H9 (cell line): Measurements from ENCODE around the gene DAND5. TPM values are rescaled to one million over a fixed set of nuclear protein-coding genes. Genes with fewer than 3 reads are reported as not detected.

Experiments
- DNase-seq: peaks from one replicate; pipeline ENCODE4 v3.0.0-alpha.2; 2017
- H2AFZ ChIP-seq: one replicate; pipeline ENCODE4 v1.6.1; 2013; ENCODE audit warnings: mild to moderate bottlenecking, low read length, control low read depth, moderate library complexity
- H2AK5ac ChIP-seq: 2 replicates; pipeline ENCODE4 v1.6.1; 2013; ENCODE audit warnings: low read length, control low read depth, mixed read lengths; ENCODE audit not compliant: insufficient read length
- H2BK120ac ChIP-seq: one replicate; pipeline ENCODE4 v1.6.1; 2013; ENCODE audit warnings: low read depth, mild to moderate bottlenecking, low read length, control low read depth, inconsistent platforms; ENCODE audit not compliant: poor library complexity, severe bottlenecking
- H2BK12ac ChIP-seq: 2 replicates; pipeline ENCODE4 v1.6.1; 2013; ENCODE audit warnings: low read length, control low read depth, mixed read lengths, low read depth; ENCODE audit not compliant: insufficient read length
- H2BK15ac ChIP-seq: 2 replicates; pipeline ENCODE4 v1.6.1; 2013; ENCODE audit warnings: low read depth, low read length, control low read depth
- H2BK20ac ChIP-seq: one replicate; pipeline ENCODE4 v1.6.1; 2013; ENCODE audit warnings: low read depth, mild to moderate bottlenecking, low read length, control low read depth, inconsistent platforms; ENCODE audit not compliant: poor library complexity, severe bottlenecking
- H2BK5ac ChIP-seq: 2 replicates; pipeline ENCODE4 v1.6.1; 2013; ENCODE audit warnings: low read length, control low read depth, mixed read lengths; ENCODE audit not compliant: insufficient read length
- H3K14ac ChIP-seq: 2 replicates; pipeline ENCODE4 v1.6.1; 2013; ENCODE audit warnings: low read length, control low read depth; ENCODE audit not compliant: insufficient read depth
- H3K18ac ChIP-seq: 2 replicates; pipeline ENCODE4 v1.6.1; 2013; ENCODE audit warnings: low read depth, mild to moderate bottlenecking, mixed read lengths, low read length, control low read depth; ENCODE audit not compliant: insufficient read length
- H3K23ac ChIP-seq: 2 replicates; pipeline ENCODE4 v1.6.1; 2013; ENCODE audit warnings: low read length, control low read depth, mixed read lengths, low read depth; ENCODE audit not compliant: insufficient read length
- H3K23me2 ChIP-seq: 2 replicates; pipeline ENCODE4 v1.6.1; 2013; ENCODE audit warnings: low read depth, mild to moderate bottlenecking, mixed read lengths, low read length, control low read depth; ENCODE audit not compliant: insufficient read length, poor library complexity, severe bottlenecking
- H3K27ac ChIP-seq: 2 replicates; pipeline ENCODE4 v1.5.1; 2013; ENCODE audit warnings: low read length, control low read depth, mixed read lengths, low read depth; ENCODE audit not compliant: insufficient read length
- H3K27me3 ChIP-seq: 2 replicates; pipeline ENCODE4 v1.6.1; 2013; ENCODE audit warnings: low read length, control low read depth, inconsistent platforms; ENCODE audit not compliant: insufficient read depth
- H3K4ac ChIP-seq: 2 replicates; pipeline ENCODE4 v1.6.1; 2013; ENCODE audit warnings: low read depth, mild to moderate bottlenecking, control low read depth, inconsistent platforms, low read length, moderate library complexity
- H3K4me1 ChIP-seq: 2 replicates; pipeline ENCODE4 v1.6.1; 2013; ENCODE audit warnings: low read length, control low read depth, inconsistent platforms; ENCODE audit not compliant: insufficient read depth
- H3K4me2 ChIP-seq: 2 replicates; pipeline ENCODE4 v1.6.1; 2013; ENCODE audit warnings: low read length, control low read depth, mixed read lengths; ENCODE audit not compliant: insufficient read length, insufficient read depth
- H3K56ac ChIP-seq: 2 replicates; pipeline ENCODE4 v1.6.1; 2013; ENCODE audit warnings: low read depth, mild to moderate bottlenecking, mixed read lengths, low read length, control low read depth; ENCODE audit not compliant: insufficient read length
- H3K79me1 ChIP-seq: 2 replicates; pipeline ENCODE4 v1.6.1; 2013; ENCODE audit warnings: low read depth, mild to moderate bottlenecking, moderate library complexity, low read length, control low read depth, inconsistent platforms; ENCODE audit not compliant: insufficient read depth, poor library complexity, severe bottlenecking
- H3K79me2 ChIP-seq: 2 replicates; pipeline ENCODE4 v1.6.1; 2013; ENCODE audit warnings: low read length, control low read depth, inconsistent platforms; ENCODE audit not compliant: insufficient read depth
- H3K9ac ChIP-seq: 2 replicates; pipeline ENCODE4 v1.6.1; 2013; ENCODE audit warnings: low read length, control low read depth, mixed read lengths; ENCODE audit not compliant: insufficient read length; ENCODE audit errors: extremely low read depth
- H3K9me3 ChIP-seq: one replicate; pipeline ENCODE4 v1.6.1; 2013; ENCODE audit warnings: low read depth, low read length, inconsistent platforms; ENCODE audit not compliant: control insufficient read depth
- H3T11ph ChIP-seq: one replicate; pipeline ENCODE4 v1.6.1; 2013; ENCODE audit warnings: mild to moderate bottlenecking, low read length, control low read depth, inconsistent platforms
- H4K20me1 ChIP-seq: one replicate; pipeline ENCODE4 v1.6.1; 2013; ENCODE audit not compliant: control insufficient read depth, insufficient read length, insufficient read depth
- H4K5ac ChIP-seq: 2 replicates; pipeline ENCODE4 v1.6.1; 2013; ENCODE audit warnings: low read depth, mild to moderate bottlenecking, mixed read lengths, low read length, control low read depth; ENCODE audit not compliant: insufficient read length
- H4K8ac ChIP-seq: replicated peaks from 2 replicates; pipeline ENCODE4 v1.6.1; 2013; ENCODE audit warnings: low read length, control low read depth, mixed read lengths, low read depth; ENCODE audit not compliant: insufficient read length
- H4K91ac ChIP-seq: 2 replicates; pipeline ENCODE4 v1.6.1; 2013; ENCODE audit warnings: low read depth, mild to moderate bottlenecking, moderate library complexity, mixed read lengths, low read length, control low read depth; ENCODE audit not compliant: insufficient read length
- H3K27ac Mint-ChIP-seq, 3 experiments: 2 replicates in 2 of 3; 3 replicates in 1 of 3; pipeline ENCODE4 v1.8.0; 2020 to 2021; ENCODE audit warnings: mixed read lengths in 3 of 3, mild to moderate bottlenecking in 1 of 3, moderate library complexity in 1 of 3
- H3K27me3 Mint-ChIP-seq: 2 replicates; pipeline ENCODE4 v1.8.0; 2021; ENCODE audit warnings: low read depth, mild to moderate bottlenecking, moderate library complexity, mixed read lengths
- H3K36me3 Mint-ChIP-seq, 3 experiments: 2 replicates in 2 of 3; 3 replicates in 1 of 3; pipeline ENCODE4 v1.8.0; 2020 to 2021; ENCODE audit warnings: low read depth in 3 of 3, mixed read lengths in 3 of 3; ENCODE audit not compliant: insufficient read depth in 1 of 3
- H3K4me1 Mint-ChIP-seq, 2 experiments: 2 replicates each; pipeline ENCODE4 v1.8.0; 2020; ENCODE audit warnings: mixed read lengths in 2 of 2
- H3K4me3 Mint-ChIP-seq, 2 experiments: 2 replicates in 1 of 2; 3 replicates in 1 of 2; pipeline ENCODE4 v1.8.0; 2020 to 2021; ENCODE audit warnings: mild to moderate bottlenecking in 2 of 2, mixed read lengths in 2 of 2, moderate library complexity in 1 of 2
- H3K9me3 Mint-ChIP-seq, 2 experiments: 2 replicates in 1 of 2; 3 replicates in 1 of 2; pipeline ENCODE4 v1.8.0; 2020; ENCODE audit warnings: mild to moderate bottlenecking in 2 of 2, mixed read lengths in 2 of 2, moderate library complexity in 1 of 2
- CTCF ChIP-seq: fragments of 200-600 bp; sonication (generic); conservative IDR thresholded peaks from 3 replicates; pipeline ENCODE4 v1.8.0; 2021; ENCODE audit warnings: antibody characterized with exemption, mild to moderate bottlenecking
- WGBS: extraction: QIAGEN DNeasy Blood & Tissue Kit; methylation state at CpG from one replicate; pipeline ENCODE4 v1.1.7; 2013; ENCODE audit warnings: missing lambda C conversion rate, low lambda C conversion rate, mixed read lengths; ENCODE audit not compliant: insufficient read length; ENCODE audit errors: extremely low coverage; 5-methylcytosine and 5-hydroxymethylcytosine counted together
- total RNA-seq: library from RNA; stranded (reverse); gene quantifications from 2 replicates; pipeline ENCODE4 v1.2.1, GENCODE V29; 2021

DAND5 gene
- total RNA-seq, 1 experiment from 2014 or later: 0.11 TPM

GRCh38 chr19:13011653-13012389 lies 42.4 kb downstream of the DAND5 start:
- H2BK15ac ChIP-seq: no peak overlapping the region
- Mint-ChIP-seq H3K4me1 (peaks cover 16 to 60% of the 10 kb centered on the region in 2 experiments), H3K27ac (no peak overlapping the region), H3K9me3 (peaks cover 4 to 11% of the 10 kb centered on the region in 2 experiments), H3K4me3 (peak overlapping the region in 1 of 2 experiments; percentile 66; a peak in 3 of 5 replicates), H3K27me3 (peaks cover 100% of the 10 kb centered on the region), H3K36me3 (no peaks in the 10 kb centered on the region)
- no peak overlapping the region for H3K9ac ChIP-seq
- no peaks in the 10 kb centered on the region for H3K79me2 ChIP-seq
- no CpG with 5 or more reads among the region's 54 CpGs for WGBS
- H3K79me1 ChIP-seq: no peaks in the 10 kb centered on the region
- no peak overlapping the region for H2AK5ac ChIP-seq
- peaks cover 2% of the 10 kb centered on the region for H4K20me1 ChIP-seq
- DNase-seq: peak; percentile 64
- H3T11ph ChIP-seq: no peak overlapping the region
- no peak for TF ChIP-seq CTCF
- no peak overlapping the region for H4K8ac ChIP-seq
- H3K23ac ChIP-seq: no peak overlapping the region
- no peak overlapping the region for H3K4ac ChIP-seq
- H2BK120ac ChIP-seq: no peak overlapping the region
- H3K4me2 ChIP-seq: peak overlapping the region; percentile 1
- no peak overlapping the region; the same call in 1 of the 2 replicates for H3K14ac ChIP-seq
- H2AFZ ChIP-seq: no peak overlapping the region
- no peak overlapping the region for H2BK12ac ChIP-seq
- peaks cover 5% of the 10 kb centered on the region for H3K23me2 ChIP-seq
- H4K91ac ChIP-seq: no peak overlapping the region
- peak overlapping the region; percentile 32 for H3K18ac ChIP-seq
- no peak overlapping the region for H3K27ac ChIP-seq
- no peak overlapping the region for H2BK20ac ChIP-seq
- H3K56ac ChIP-seq: no peak overlapping the region
- H3K9me3 ChIP-seq: no peaks in the 10 kb centered on the region
- H3K27me3 ChIP-seq: peaks cover 92% of the 10 kb centered on the region
- no peak overlapping the region for H2BK5ac ChIP-seq
- no peak overlapping the region for H4K5ac ChIP-seq
- peaks cover 3% of the 10 kb centered on the region; the same call in 1 of the 2 replicates for H3K4me1 ChIP-seq
